GM20000 (cell line): ENCODE data around the gene SKOR1.

ENCODE experiments used
- DNase-seq: peaks from one replicate; pipeline ENCODE4 v3.0.0; 2012; ENCODE audit warnings: low spot score
- CTCF ChIP-seq: IDR thresholded peaks from 2 replicates; pipeline ENCODE4 v1.5.1; 2012; ENCODE audit warnings: mild to moderate bottlenecking, control low read depth; ENCODE audit errors: extremely low read depth, missing control alignments

The SKOR1 gene

GRCh38 chr15:67861983-67862382, 36.7 kb downstream of the SKOR1 start:
- no peak for TF ChIP-seq CTCF
- no peak for DNase-seq

DNA sequence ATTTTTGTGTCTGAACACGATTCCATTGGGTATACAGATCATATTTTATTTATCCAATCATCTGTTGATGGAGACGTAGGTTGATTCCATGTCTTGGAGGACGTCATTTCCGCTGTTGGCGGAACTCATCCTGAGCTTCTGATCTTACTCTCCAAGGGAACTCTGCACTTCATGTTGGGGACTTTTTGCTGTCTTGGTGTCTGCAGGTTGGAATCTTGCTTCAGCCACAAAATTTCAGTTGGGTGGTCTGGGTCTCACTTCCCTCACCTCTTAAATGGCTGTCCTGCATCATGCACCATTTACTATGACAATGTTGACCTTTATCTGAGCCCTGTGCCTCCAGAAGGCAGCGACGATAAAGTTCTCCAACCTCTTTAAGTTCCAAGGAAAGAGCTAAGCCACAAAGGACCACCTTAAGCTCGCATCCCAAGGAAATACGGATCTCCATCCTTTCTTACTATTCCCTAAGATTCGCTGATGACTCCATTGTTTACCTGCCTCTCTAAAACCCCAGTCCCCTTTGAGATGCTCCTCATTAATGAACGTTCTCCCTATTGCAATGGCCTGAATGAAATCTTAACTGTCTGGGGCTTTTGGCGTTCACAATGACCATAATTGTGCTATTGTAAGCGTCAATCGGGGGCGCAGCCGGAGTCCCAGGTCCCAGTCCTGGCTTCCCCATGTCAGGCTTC, 37.6 kb downstream of the SKOR1 start:
- peak; percentile 55 for DNase-seq
- TF ChIP-seq CTCF = no peak

GRCh38 chr15:67863442-67863987, 38.2 kb downstream of the SKOR1 start:
- DNase-seq = peak; percentile 82
- peak; percentile 92 for TF ChIP-seq CTCF

GRCh38 chr15:67865331-67865730, 40.0 kb downstream of the SKOR1 start:
- no peak for TF ChIP-seq CTCF
- DNase-seq = no peak

GRCh38 chr15:67865766-67866165, 40.5 kb downstream of the SKOR1 start:
- no peak for TF ChIP-seq CTCF
- DNase-seq = no peak

- no peak for TF ChIP-seq CTCF
- DNase-seq = no peak
These were observed 44.4 kb downstream of the SKOR1 start for GRCh38 chr15:67869701-67870100.

DNA sequence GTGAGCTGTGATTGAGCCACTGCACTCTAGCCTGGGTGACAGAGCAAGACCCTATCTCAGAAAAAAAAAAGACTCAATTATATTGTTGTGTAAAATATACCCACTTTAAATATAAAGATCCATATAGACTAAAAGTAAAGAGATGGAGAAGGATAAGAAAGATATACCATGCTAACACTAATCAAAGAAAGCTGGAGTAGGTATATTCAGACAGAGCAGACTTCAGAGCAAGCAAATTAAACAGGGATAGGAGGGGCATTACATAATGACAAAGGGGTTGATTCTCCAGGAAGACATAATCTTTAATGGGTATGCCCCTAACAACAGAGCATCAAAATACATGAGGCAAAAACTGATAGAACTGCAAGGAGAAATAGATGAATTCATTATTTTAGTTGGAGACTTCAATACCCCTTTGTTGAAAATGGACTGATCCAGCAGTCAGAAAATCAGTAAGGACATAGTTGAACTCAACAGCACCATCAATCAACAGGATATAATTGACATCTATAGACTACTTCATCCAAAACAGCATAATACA, 45.6 kb downstream of the SKOR1 start:
- TF ChIP-seq CTCF = no peak
- DNase-seq = no peak
